DMS114 treated with DMSO at 0.1 percent for 48 hours (cell line): Measurements from ENCODE around the gene ST13.
A peak's percentile ranks its signal among the peaks of the same experiment; 100 is the strongest.
"Not testable (repeated sequence)": the region's sequence is repeated elsewhere in the genome, so short reads cannot be mapped to it uniquely, and the experiment has no call there.

Experiments
- DNase-seq: peaks from one replicate; lab custom pipeline; 2025; ENCODE audit not compliant: unreplicated experiment; lab: John Stamatoyannopoulos, UW

Gene ST13

GRCh38 chr22:40844951-40845350, 11.5 kb downstream of the ST13 start:
- no peak for DNase-seq

GRCh38 chr22:40838486-40838885, 18.0 kb downstream of the ST13 start:
- DNase-seq: no peak

- DNase-seq: no peak
These were observed 21.8 kb downstream of the ST13 start for GRCh38 chr22:40834619-40835018.

GRCh38 chr22:40829131-40829530, 27.3 kb downstream of the ST13 start:
- DNase-seq: no peak

- DNase-seq: no peak
These were observed 29.3 kb downstream of the ST13 start for GRCh38 chr22:40826984-40827741.

GRCh38 chr22:40826292-40826691, 30.1 kb downstream of the ST13 start:
- DNase-seq: not testable (repeated sequence)

GRCh38 chr22:40823426-40823825, 33.0 kb downstream of the ST13 start:
- DNase-seq: no peak

- peak; percentile 34 for DNase-seq
These were observed 36.8 kb downstream of the ST13 start for GRCh38 chr22:40819599-40820140.

- peak; percentile 69 for DNase-seq
These were observed 37.5 kb downstream of the ST13 start, which contains the start of gene SLC25A17 for GRCh38 chr22:40818747-40819598. SLC25A17 (minus strand) TSS chr22:40819346; CDS start chr22:40819248, 98 bp downstream.

- no peak for DNase-seq
These were observed 38.2 kb downstream of the ST13 start for GRCh38 chr22:40818192-40818746.

GRCh38 chr22:40817737-40818136, 38.7 kb downstream of the ST13 start:
- DNase-seq: no peak

GRCh38 chr22:40813912-40814315, 42.5 kb downstream of the ST13 start:
- DNase-seq: no peak

GRCh38 chr22:40808018-40808841, 48.2 kb downstream of the ST13 start:
- DNase-seq: no peak

GRCh38 chr22:40806711-40807110, 49.7 kb downstream of the ST13 start:
- no peak for DNase-seq

- DNase-seq: no peak
These were observed 50.7 kb downstream of the ST13 start for GRCh38 chr22:40805699-40806203.

- DNase-seq: no peak
These were observed 51.2 kb downstream of the ST13 start for GRCh38 chr22:40805239-40805638.

- no peak for DNase-seq
These were observed 53.1 kb downstream of the ST13 start for GRCh38 chr22:40803321-40803720.

GRCh38 chr22:40799008-40799407, 57.4 kb downstream of the ST13 start:
- no peak for DNase-seq

GRCh38 chr22:40797427-40797826, 59.0 kb downstream of the ST13 start:
- DNase-seq: no peak

GRCh38 chr22:40792451-40792850, 64.0 kb downstream of the ST13 start:
- DNase-seq: no peak
